ENCODE data around the gene PLEKHG7. TPM values are rescaled to one million over a fixed set of nuclear protein-coding genes. Genes with fewer than 3 reads are reported as not detected.

PLEKHG7 gene
- polyA plus RNA-seq, 1 donor (not counting 4 experiments of a cell fraction or from before 2014, with no cell fraction given), result not detected

DNA sequence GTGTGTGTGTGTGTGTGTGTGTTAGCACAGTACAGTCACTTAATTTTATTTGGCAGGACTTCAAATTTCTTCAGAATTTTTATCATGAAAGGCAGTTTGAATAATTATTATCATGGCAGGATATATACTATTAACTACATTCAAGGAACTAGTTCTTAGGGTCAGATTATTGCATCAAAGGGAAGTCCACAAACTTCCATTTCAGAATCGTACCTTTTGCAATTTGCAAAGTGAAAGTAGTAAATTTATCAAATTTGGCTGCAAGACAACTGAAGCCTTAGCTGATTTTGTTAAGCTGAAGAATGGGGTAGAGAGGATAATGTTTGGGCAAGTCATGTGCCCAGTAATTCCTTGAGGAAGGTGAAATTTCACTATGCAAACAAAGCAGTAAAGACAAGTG is 68.2 kb downstream of the PLEKHG7 start:
- Histone ChIP-seq H3K4me3 (ENCODE audit: control insufficient read depth in 2 of 3, extremely low read depth in 1 of 3, insufficient read depth in 2 of 3, low read depth in 1 of 3, low read length in 3 of 3) (no peak overlapping the region), H3K9me3 (ENCODE audit: control insufficient read depth, low read depth, low read length) (no peaks in the 10 kb centered on the region), H3K4me1 (ENCODE audit: control insufficient read depth, extremely low read depth, insufficient read depth, low read length) (no peaks in the 10 kb centered on the region), H3K36me3 (ENCODE audit: control insufficient read depth in 2 of 2, extremely low read depth in 1 of 2, insufficient read depth in 2 of 2, low read length in 2 of 2) (no peaks in the 10 kb centered on the region), H3K27me3 (ENCODE audit: control insufficient read depth, extremely low read depth, insufficient read depth, low read length) (no peaks in the 10 kb centered on the region), H3K9ac (ENCODE audit: control insufficient read depth, extremely low read depth, insufficient read depth, low read length) (no peak overlapping the region), H3K4me2 (ENCODE audit: control insufficient read depth, extremely low read depth, insufficient read depth, low read depth, low read length) (no peak overlapping the region), H2AFZ (ENCODE audit: control insufficient read depth, low read length) (no peak overlapping the region), H3K27ac (ENCODE audit: control insufficient read depth, insufficient read depth, low read length) (no peak overlapping the region), H4K20me1 (ENCODE audit: control insufficient read depth, extremely low read depth, insufficient read depth, low read length) (no peaks in the 10 kb centered on the region), H3K9me1 (ENCODE audit: control insufficient read depth, extremely low read depth, insufficient read depth, low read length) (no peaks in the 10 kb centered on the region), H3K79me2 (ENCODE audit: control insufficient read depth, insufficient read depth, low read length) (no peaks in the 10 kb centered on the region)
- DNase-seq (ENCODE audit: low read depth, low spot score), result no peak
- dilution Hi-C loops (cut with MboI; ENCODE audit: extremely low pct_ligation_motif_present, low sequenced_read_pairs), result no loop called here
- FAIRE-seq, result no peak
- TF ChIP-seq, protein P1, sequence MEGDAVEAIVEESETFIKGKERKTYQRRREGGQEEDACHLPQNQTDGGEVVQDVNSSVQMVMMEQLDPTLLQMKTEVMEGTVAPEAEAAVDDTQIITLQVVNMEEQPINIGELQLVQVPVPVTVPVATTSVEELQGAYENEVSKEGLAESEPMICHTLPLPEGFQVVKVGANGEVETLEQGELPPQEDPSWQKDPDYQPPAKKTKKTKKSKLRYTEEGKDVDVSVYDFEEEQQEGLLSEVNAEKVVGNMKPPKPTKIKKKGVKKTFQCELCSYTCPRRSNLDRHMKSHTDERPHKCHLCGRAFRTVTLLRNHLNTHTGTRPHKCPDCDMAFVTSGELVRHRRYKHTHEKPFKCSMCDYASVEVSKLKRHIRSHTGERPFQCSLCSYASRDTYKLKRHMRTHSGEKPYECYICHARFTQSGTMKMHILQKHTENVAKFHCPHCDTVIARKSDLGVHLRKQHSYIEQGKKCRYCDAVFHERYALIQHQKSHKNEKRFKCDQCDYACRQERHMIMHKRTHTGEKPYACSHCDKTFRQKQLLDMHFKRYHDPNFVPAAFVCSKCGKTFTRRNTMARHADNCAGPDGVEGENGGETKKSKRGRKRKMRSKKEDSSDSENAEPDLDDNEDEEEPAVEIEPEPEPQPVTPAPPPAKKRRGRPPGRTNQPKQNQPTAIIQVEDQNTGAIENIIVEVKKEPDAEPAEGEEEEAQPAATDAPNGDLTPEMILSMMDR (optimal IDR thresholded peaks at IDR 0.05 in 1 of 3, IDR thresholded peaks at IDR 0.05 in 1 of 3, conservative IDR thresholded peaks at IDR 0.05 in 1 of 3; ENCODE audit: extremely low read depth in 1 of 3, insufficient read depth in 2 of 3, low read length in 3 of 3), result no peak
- TF ChIP-seq EZH2 (IDR thresholded peaks at IDR 0.05; ENCODE audit: low read length), result no peak

DNA sequence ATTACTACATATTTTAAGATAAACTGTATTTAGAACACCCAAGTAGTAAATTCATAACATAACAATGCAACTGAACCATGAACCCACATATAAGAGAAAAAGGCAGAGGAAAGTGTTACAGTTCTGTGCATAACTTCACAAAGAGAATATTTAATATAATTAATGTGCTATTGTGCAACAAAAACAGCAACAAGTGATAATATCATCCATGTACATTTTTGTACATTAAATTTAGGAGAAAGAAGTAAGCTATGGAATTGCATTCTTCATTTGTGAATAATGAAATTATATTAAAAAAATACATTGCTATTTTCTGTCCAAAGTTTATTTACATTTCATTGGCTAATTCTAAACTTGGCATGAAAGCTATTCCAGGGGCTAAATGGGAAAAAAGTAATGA is 72.6 kb downstream of the PLEKHG7 start:
- Histone ChIP-seq H3K4me3 (ENCODE audit: control insufficient read depth in 2 of 3, extremely low read depth in 1 of 3, insufficient read depth in 2 of 3, low read depth in 1 of 3, low read length in 3 of 3) (no peak overlapping the region), H2AFZ (ENCODE audit: control insufficient read depth, low read length) (no peak overlapping the region), H3K9me1 (ENCODE audit: control insufficient read depth, extremely low read depth, insufficient read depth, low read length) (no peaks in the 10 kb centered on the region), H3K4me1 (ENCODE audit: control insufficient read depth, extremely low read depth, insufficient read depth, low read length) (no peaks in the 10 kb centered on the region), H3K27ac (ENCODE audit: control insufficient read depth, insufficient read depth, low read length) (no peak overlapping the region), H3K36me3 (ENCODE audit: control insufficient read depth in 2 of 2, extremely low read depth in 1 of 2, insufficient read depth in 2 of 2, low read length in 2 of 2) (peaks cover 5% of the 10 kb centered on the region in 2 experiments), H4K20me1 (ENCODE audit: control insufficient read depth, extremely low read depth, insufficient read depth, low read length) (no peaks in the 10 kb centered on the region), H3K4me2 (ENCODE audit: control insufficient read depth, extremely low read depth, insufficient read depth, low read depth, low read length) (no peak overlapping the region), H3K9ac (ENCODE audit: control insufficient read depth, extremely low read depth, insufficient read depth, low read length) (no peak overlapping the region), H3K27me3 (ENCODE audit: control insufficient read depth, extremely low read depth, insufficient read depth, low read length) (no peaks in the 10 kb centered on the region), H3K79me2 (ENCODE audit: control insufficient read depth, insufficient read depth, low read length) (no peaks in the 10 kb centered on the region), H3K9me3 (ENCODE audit: control insufficient read depth, low read depth, low read length) (no peaks in the 10 kb centered on the region)
- TF ChIP-seq EZH2 (IDR thresholded peaks at IDR 0.05; ENCODE audit: low read length), result no peak
- TF ChIP-seq, protein P1 (optimal IDR thresholded peaks at IDR 0.05 in 1 of 3, IDR thresholded peaks at IDR 0.05 in 1 of 3, conservative IDR thresholded peaks at IDR 0.05 in 1 of 3; ENCODE audit: extremely low read depth in 1 of 3, insufficient read depth in 2 of 3, low read length in 3 of 3), result no peak
- dilution Hi-C loops (cut with MboI; ENCODE audit: extremely low pct_ligation_motif_present, low sequenced_read_pairs), result no loop called here
- DNase-seq (ENCODE audit: low read depth, low spot score) (no peak), FAIRE-seq (no peak)
